Umbilical cord (tissue), 2 donors: ENCODE data around the gene AGTRAP. TPM values are rescaled to one million over a fixed set of nuclear protein-coding genes. Genes with fewer than 3 reads are reported as not detected.

Experiments used
- DNase-seq: peaks from one replicate; pipeline ENCODE4 v3.0.0-alpha.2; 2015; ENCODE audit warnings: low spot score
- total RNA-seq: library from RNA; depleted of rRNA; stranded (reverse); fragments of >200 nt; gene quantifications from one replicate; pipeline ENCODE4 v1.2.3, GENCODE V29; 2014; ENCODE audit warnings: low replicate concordance; ENCODE audit not compliant: insufficient read depth

Gene AGTRAP
- total RNA-seq, 1 donor from 2014 or later: 43.3 TPM

- DNase-seq: no peak
These were observed 444 bp upstream of the AGTRAP start for GRCh38 chr1:11735531-11735853.

- DNase-seq: peak; percentile 45
These were observed 1.1 kb downstream of the AGTRAP start for GRCh38 chr1:11736746-11737639.

- DNase-seq: no peak
These were observed 2.2 kb downstream of the AGTRAP start for GRCh38 chr1:11738096-11738495.

DNA sequence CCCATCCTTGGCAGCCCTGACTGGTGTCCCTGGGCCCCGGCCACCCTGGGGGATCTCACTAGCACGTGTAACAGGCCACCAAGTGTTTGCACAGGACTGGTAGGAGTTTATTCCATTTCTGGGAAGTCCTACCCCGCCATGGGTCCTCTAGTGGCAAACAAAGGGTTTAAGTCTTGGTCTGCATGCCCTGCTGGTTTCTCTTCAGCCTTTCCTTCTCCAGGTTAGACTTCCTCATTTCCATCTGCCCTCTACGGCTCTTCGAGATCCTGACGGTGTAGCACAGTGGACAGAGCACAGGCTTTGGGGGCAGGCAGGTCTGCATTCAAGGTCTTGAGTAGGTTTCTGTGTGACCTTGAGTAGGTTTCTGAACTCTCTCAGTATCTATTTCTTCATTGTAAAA is 2.8 kb downstream of the AGTRAP start:
- DNase-seq: no peak

DNA sequence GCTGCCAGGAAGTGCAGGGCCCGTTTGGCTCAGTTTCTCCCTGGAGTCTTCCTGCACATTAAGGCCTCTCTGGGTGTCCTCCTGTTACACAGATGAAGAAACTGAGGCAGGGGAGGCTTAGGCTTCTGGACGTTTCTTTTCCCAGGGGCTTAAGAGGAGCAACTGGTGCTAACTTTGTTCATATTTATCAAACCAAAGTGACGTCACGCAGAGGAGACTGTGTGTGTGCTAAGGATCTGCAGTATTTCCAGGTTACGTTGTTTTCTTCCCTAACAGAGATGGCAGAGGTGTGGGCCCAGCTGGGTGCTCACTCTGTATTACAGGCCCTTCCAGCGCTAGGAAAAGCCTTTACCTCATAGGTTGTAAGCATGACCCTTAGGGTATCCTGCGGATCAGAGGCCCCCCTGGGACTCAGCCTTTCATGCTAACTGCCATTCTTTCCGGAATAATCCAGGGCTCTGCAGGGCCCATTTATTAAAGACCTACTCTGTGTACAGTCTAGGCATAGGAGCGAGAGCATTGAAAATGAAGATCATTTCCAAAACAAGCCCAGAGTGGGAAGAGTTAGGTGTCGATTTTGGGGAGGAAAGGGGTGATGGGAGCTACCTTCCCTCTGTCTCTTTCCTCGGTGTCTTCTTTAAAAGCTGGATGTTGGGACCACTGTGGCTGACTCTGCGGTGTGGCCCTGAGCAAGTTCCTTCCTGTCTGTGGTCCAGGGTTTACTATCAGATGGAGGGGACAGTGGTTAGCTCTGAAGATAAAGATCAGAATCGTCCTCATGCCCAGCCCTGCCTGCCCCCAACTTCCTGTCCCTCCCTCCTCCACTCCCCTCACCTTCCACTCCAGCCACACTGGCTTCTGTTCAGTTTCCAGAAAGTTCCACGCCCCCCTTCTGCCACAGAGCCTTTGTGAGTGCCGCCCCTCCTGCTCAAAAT is 4.6 kb downstream of the AGTRAP start:
- no peak for DNase-seq

- DNase-seq: no peak
These were observed 5.5 kb downstream of the AGTRAP start for GRCh38 chr1:11741482-11741881.

GRCh38 chr1:11741919-11742558 is 6.1 kb downstream of the AGTRAP start:
- DNase-seq: no peak

GRCh38 chr1:11744287-11744686 is 8.4 kb downstream of the AGTRAP start:
- DNase-seq: no peak

DNA sequence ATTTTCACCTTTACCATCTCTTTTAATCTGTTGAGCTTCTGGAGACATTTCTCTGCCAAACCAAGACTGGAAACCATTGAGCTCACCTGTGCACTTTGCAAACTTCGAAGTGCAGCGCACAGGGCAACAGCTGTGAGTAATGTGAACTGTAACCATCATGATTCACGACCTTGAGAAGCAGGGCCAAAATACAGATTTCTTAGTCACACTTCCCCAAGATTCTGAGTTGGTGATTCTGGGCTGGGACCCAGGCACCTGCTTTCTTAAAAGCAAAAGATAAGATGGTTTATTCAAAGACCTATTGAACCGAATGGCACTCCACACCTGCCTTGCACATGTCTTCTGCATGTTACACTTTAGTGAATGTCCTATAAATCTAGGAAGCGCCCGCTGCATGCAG is 10.2 kb downstream of the AGTRAP start:
- no peak for DNase-seq

- no peak for DNase-seq
These were observed 11.0 kb downstream of the AGTRAP start for GRCh38 chr1:11746795-11747487.

GRCh38 chr1:11748294-11749202 is 12.6 kb downstream of the AGTRAP start:
- no peak for DNase-seq

DNA sequence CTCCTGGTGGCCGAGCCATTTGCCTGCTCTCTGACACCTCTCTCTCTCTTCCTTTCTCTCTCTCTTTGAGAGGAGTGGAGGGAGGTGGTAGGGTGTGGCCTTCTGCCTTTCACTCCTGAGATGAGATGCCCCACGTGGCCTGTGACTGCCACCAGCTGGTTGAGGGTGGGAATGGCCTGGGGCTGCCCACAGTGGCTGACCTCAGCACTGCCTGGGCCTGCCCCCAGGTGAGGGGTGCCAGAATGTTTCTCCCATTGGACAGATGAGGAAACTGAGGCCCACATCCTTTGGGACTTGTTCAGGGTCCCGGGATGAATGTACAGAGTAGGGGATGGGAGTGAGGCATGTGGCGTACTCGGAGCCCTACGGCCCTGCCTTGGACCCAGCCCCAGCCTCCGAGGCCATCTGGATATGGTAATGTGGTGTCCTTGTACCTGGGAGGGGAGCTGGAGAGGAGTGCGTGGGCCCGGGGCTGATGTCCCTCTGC is 13.3 kb downstream of the AGTRAP start:
- no peak for DNase-seq

DNA sequence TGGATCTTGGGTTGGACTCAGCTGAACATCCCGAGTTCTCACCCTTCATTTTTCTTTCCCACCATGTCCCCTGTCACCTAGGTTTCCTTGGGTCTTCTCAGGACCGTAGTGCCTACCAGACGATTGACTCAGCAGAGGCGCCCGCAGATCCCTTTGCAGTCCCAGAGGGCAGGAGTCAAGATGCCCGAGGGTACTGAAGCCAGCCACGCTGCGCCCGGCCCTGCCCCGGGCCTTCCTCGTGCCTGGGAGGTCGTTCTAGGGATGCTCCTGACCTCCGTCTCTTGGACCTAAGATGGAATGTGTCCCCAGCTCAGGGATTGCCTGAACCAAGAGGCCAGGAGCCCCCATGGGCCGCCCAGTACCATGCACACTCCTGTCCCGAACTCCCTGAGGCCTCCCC is 14.1 kb downstream of the AGTRAP start:
- DNase-seq: no peak

DNA sequence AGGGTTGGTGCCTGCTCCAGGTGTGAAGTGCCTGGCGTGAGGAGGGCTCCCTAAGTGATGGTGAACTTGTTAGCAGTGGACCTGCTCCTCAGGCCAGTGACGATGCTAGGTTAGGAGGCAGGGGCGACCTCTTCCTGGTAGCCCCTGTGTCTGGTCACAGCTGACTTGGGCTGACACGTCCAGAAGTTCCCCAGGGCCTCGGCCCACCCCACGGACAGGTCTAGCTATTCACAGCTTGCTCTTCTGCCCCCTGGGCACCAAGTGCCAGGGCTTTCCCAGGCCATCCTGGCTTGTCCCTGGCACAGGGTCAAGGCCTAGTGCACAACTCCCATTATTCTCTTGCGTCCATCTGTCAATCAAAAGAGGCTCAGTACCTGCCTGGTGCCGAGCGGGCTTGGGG is 15.2 kb downstream of the AGTRAP start:
- no peak for DNase-seq

- no peak for DNase-seq
These were observed 16.6 kb downstream of the AGTRAP start for GRCh38 chr1:11752359-11753088.

DNA sequence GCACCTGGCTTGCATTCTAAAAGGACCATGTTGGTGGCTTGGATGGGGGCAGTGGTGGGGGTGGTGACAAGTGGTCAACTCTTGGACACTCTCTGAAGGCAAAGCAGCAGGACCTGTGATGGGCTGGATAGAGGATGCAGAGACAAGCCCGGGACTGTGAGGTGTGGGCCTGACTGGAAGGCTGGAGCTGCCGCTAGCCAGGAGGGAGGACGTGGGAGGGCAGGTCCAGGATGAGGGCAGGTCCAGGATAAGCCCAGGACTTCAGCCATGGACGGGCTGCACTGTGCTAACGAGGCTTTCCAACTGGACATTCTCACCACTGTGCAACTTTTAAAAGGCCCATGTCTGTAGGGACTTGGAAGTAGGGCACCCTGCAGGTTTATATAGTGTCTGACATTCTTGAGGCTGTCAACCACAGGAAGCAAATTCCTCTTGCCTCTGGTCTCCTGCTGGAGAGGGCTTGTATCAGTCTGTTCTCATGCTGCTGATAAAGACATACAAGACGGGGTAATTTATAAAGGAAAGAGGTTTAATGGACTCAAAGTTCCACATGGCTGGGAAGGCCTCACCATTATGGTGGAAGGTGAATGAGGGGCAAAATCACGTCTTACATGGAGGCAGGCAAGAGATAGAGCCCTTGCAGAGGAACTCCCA is 17.7 kb downstream of the AGTRAP start:
- DNase-seq: no peak

DNA sequence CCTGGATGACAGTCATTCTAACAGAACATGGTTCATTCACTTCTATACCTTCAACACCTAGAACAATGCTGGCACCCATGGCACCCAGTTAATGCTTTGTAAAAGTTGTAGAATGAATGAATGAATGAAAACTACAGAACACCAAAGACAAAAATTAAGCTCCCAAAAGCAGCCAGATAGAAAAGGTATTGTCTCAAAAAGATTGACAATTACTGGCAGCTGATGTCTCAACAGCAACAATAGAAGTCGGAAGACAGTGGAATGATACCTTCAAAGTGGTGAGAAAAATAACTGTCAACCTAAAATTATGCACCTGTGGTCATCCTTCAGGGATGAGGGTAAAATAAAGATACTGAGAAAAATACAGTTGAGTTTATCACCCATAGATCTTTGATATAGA is 21.1 kb downstream of the AGTRAP start:
- no peak for DNase-seq

DNA sequence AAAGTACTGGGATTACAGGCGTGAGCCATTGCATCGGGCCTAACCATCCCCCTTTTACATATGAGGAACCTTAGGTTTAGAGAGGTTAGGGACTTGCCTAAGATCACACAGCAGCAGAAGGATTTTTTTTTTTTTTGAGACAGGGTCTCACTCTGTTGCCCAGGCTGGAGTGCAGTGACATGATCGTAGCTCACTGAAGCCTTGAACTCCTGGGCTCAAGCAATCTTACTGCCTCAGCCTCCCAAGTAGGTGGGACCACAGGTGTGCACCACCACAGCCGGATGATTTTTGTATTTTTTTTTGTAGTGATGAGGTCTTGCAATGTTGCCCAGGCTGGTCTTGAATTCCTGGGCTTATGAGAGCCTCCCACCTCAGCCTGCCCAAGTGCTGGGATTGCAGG is 23.9 kb downstream of the AGTRAP start:
- DNase-seq: no peak

- no peak for DNase-seq
These were observed 25.3 kb downstream of the AGTRAP start for GRCh38 chr1:11761285-11761684.
